Measurements from ENCODE around the gene CD44. TPM values are rescaled to one million over a fixed set of nuclear protein-coding genes. Genes with fewer than 3 reads are reported as not detected.

Gene CD44
- polyA plus RNA-seq, 1 donor from 2014 or later: 0.77 TPM

- H3K4me3 ChIP-seq (ENCODE audit: low read length): no peak overlapping the region
- H3K4me2 ChIP-seq (ENCODE audit: low read length): no peak overlapping the region
- H3K36me3 ChIP-seq (ENCODE audit: insufficient read depth, low read length): no peaks in the 10 kb centered on the region
- no peaks in the 10 kb centered on the region for H3K9me3 ChIP-seq (ENCODE audit: low read length)
- H4K20me1 ChIP-seq (ENCODE audit: insufficient read depth): no peaks in the 10 kb centered on the region
- H3K27me3 ChIP-seq (ENCODE audit: insufficient read depth, low read depth, low read length): no peaks in the 10 kb centered on the region
- no peak overlapping the region for H3K27ac ChIP-seq (ENCODE audit: low read length)
- H3F3A ChIP-seq (ENCODE audit: insufficient read depth, low read length, poor library complexity, severe bottlenecking): no peaks in the 10 kb centered on the region
- H3K9me2 ChIP-seq (ENCODE audit: insufficient read depth, low read length): no peaks in the 10 kb centered on the region
- H3K79me2 ChIP-seq (replicated peaks; ENCODE audit: insufficient read depth, low read length): no peaks in the 10 kb centered on the region
- no peak overlapping the region for H2AFZ ChIP-seq (ENCODE audit: low read depth, low read length)
- no peak overlapping the region for H3K9ac ChIP-seq (ENCODE audit: low read length)
- TF ChIP-seq EZH2 (IDR thresholded peaks at IDR 0.05; ENCODE audit: borderline replicate concordance, insufficient read depth, low read length, poor library complexity, severe bottlenecking) (no peak), RAD21 (conservative IDR thresholded peaks at IDR 0.05) (no peak), MXI1 (conservative IDR thresholded peaks at IDR 0.05; ENCODE audit: poor library complexity, severe bottlenecking) (no peak), SMC3 (conservative IDR thresholded peaks at IDR 0.05; ENCODE audit: poor library complexity) (no peak), TAF1 (IDR thresholded peaks at IDR 0.05; ENCODE audit: low read depth) (no peak), REST (IDR thresholded peaks at IDR 0.05; ENCODE audit: borderline replicate concordance) (no peak), EP300 (conservative IDR thresholded peaks at IDR 0.05; ENCODE audit: poor library complexity, severe bottlenecking) (no peak), POLR2AphosphoS5 (IDR thresholded peaks at IDR 0.05) (no peak)
- TF ChIP-seq, protein P1, sequence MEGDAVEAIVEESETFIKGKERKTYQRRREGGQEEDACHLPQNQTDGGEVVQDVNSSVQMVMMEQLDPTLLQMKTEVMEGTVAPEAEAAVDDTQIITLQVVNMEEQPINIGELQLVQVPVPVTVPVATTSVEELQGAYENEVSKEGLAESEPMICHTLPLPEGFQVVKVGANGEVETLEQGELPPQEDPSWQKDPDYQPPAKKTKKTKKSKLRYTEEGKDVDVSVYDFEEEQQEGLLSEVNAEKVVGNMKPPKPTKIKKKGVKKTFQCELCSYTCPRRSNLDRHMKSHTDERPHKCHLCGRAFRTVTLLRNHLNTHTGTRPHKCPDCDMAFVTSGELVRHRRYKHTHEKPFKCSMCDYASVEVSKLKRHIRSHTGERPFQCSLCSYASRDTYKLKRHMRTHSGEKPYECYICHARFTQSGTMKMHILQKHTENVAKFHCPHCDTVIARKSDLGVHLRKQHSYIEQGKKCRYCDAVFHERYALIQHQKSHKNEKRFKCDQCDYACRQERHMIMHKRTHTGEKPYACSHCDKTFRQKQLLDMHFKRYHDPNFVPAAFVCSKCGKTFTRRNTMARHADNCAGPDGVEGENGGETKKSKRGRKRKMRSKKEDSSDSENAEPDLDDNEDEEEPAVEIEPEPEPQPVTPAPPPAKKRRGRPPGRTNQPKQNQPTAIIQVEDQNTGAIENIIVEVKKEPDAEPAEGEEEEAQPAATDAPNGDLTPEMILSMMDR (IDR thresholded peaks at IDR 0.05; ENCODE audit: poor library complexity, severe bottlenecking): no peak
These were observed 94.5 kb downstream of the CD44 start for GRCh38 chr11:35233518-35233917.

GRCh38 chr11:35234460-35235156, 95.6 kb downstream of the CD44 start:
- H3K36me3 ChIP-seq (ENCODE audit: insufficient read depth, low read length): no peaks in the 10 kb centered on the region

More at GRCh38 chr11:35234460-35235156, 95.6 kb downstream of the CD44 start:
- H3K9ac ChIP-seq (ENCODE audit: low read length): no peak overlapping the region
- H3K27me3 ChIP-seq (ENCODE audit: insufficient read depth, low read depth, low read length): no peaks in the 10 kb centered on the region
- no peaks in the 10 kb centered on the region for H3K9me2 ChIP-seq (ENCODE audit: insufficient read depth, low read length)
- no peak overlapping the region for H2AFZ ChIP-seq (ENCODE audit: low read depth, low read length)
- H3K4me3 ChIP-seq (ENCODE audit: low read length): no peak overlapping the region
- no peak overlapping the region for H3K27ac ChIP-seq (ENCODE audit: low read length)
- H4K20me1 ChIP-seq (ENCODE audit: insufficient read depth): no peaks in the 10 kb centered on the region
- TF ChIP-seq MXI1 (conservative IDR thresholded peaks at IDR 0.05; ENCODE audit: poor library complexity, severe bottlenecking) (no peak), REST (IDR thresholded peaks at IDR 0.05; ENCODE audit: borderline replicate concordance) (no peak), SMC3 (conservative IDR thresholded peaks at IDR 0.05; ENCODE audit: poor library complexity) (no peak), TAF1 (IDR thresholded peaks at IDR 0.05; ENCODE audit: low read depth) (no peak)
- TF ChIP-seq, protein P1 (IDR thresholded peaks at IDR 0.05; ENCODE audit: poor library complexity, severe bottlenecking): no peak
- no peaks in the 10 kb centered on the region for H3K79me2 ChIP-seq (replicated peaks; ENCODE audit: insufficient read depth, low read length)
- H3K4me2 ChIP-seq (ENCODE audit: low read length): no peak overlapping the region
- H3F3A ChIP-seq (ENCODE audit: insufficient read depth, low read length, poor library complexity, severe bottlenecking): no peaks in the 10 kb centered on the region
- no peaks in the 10 kb centered on the region for H3K9me3 ChIP-seq (ENCODE audit: low read length)
